ENCODE results near the gene FAM20C.

FAM20C gene

GRCh38 chr7:158771-159170 lies 33.6 kb upstream of the FAM20C start:
- in situ Hi-C loops (cut with HindIII; ENCODE audit: low sequenced_read_pairs) = no loop called here

- in situ Hi-C loops (cut with HindIII; ENCODE audit: low sequenced_read_pairs) = no loop called here
Observed at GRCh38 chr7:159370-160270, 32.8 kb upstream of the FAM20C start.

DNA sequence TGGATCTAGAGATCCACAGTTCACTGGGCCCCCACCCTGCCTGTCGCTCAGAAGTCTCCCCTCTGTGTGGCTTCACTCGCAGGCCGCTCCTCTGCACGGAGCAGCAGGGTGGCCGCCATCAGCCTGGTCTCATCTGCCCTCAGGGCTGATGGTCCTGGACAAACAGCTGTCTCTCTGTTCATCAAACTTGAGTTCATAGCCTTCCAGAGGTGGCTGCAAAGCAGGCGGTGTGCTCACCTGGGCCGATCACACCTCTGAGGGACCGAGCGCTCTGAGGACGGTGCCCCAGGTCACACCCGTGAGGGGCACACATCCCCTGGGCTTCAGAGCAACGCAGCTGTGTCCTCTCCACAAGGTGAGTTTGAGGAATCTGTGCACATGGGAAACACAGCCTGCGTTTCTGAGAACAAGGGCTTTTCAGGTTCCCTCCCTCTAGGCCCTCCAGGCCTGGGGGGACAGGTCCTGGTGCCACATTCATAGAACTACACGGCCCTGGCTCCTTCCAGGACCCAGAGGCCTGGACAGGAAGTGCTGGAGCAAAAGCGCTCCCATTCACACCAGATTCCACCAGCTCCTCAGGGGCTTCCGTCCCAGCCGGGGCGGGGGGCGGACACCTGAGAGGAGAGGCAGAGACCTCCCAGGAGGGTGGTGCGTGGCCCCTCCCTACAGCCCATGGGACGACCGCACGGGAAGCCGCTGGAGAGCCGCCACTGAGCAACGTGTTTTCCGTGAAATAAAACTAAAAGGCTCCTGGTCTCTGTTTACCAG lies 31.2 kb upstream of the FAM20C start:
- in situ Hi-C loops (cut with HindIII; ENCODE audit: low sequenced_read_pairs) = no loop called here

- in situ Hi-C loops (cut with HindIII; ENCODE audit: low sequenced_read_pairs) = no loop called here
Observed at GRCh38 chr7:162632-163297, 29.6 kb upstream of the FAM20C start.

GRCh38 chr7:163298-163695 lies 29.1 kb upstream of the FAM20C start:
- in situ Hi-C loops (cut with HindIII; ENCODE audit: low sequenced_read_pairs) = no loop called here

- in situ Hi-C loops (cut with HindIII; ENCODE audit: low sequenced_read_pairs) = no loop called here
Observed at GRCh38 chr7:163971-164881, 28.1 kb upstream of the FAM20C start.

DNA sequence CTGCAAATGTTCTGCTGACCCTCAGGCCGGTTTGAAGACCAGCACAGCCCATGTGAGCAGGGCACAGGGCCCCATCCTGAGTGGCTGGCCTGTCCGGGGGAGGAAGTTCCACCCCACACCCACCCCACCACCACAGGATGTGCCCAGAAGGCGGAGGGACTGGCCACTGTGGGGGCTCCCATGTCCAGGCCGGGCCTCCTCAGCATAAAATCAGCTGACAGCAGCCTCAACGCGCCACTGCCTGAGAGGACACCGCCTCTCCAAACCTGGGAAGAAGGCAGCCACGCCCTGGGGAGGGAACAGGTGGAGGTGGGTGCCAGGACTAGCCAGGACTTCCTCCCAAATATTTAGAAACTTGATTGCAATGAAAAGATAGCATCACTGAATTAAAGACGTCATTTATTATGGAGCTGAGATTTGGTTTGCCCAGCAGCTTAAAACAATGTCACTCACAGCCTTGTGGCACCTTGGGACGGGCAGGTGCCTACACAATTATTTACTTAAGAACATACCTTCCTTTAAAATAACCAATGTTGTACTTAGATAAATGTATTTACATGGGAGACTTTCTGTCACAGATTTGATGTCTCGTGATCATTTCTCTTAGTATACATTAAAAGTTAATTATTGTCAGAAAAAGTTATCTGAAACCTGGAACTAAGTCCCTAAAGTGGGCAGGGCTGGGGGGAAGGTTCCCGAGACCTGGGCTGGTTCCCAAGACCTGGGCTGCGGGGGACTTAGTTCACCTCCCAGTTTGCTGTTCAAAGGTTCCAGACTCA lies 27.3 kb upstream of the FAM20C start:
- in situ Hi-C loops (cut with HindIII; ENCODE audit: low sequenced_read_pairs) = no loop called here

DNA sequence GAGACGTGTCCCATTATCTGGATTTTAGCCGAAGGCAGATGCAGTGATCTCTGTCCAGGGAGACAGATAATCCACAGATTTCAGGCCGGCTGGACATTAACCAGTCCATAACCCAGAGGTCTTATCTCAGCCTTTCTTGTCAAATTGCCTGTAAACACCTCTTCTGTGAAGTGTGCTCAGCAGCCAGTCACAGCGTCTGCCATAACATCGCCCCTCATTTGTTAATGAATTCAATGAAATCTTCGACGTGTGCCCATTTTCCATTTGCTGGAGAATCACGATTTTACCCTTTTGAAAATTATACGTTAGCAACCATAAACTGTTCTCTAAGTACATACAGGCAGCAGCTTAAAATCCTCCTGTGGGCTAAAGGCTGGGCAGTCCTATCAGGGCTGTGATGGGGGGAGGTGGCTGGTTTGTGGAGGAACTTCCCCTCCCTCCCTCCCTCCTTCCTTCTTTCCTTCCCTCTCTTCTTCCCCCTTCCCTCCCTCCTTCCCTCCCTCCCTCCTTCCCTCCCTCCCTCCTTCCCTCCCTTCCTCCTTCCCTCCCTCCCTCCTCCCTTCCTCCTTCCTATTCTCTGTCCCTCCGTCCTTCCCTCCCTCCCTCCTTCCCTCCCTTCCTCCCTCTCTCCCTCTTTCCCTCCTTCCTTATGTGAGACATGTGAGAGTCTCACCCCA lies 26.6 kb upstream of the FAM20C start:
- in situ Hi-C loops (cut with HindIII; ENCODE audit: low sequenced_read_pairs) = no loop called here

DNA sequence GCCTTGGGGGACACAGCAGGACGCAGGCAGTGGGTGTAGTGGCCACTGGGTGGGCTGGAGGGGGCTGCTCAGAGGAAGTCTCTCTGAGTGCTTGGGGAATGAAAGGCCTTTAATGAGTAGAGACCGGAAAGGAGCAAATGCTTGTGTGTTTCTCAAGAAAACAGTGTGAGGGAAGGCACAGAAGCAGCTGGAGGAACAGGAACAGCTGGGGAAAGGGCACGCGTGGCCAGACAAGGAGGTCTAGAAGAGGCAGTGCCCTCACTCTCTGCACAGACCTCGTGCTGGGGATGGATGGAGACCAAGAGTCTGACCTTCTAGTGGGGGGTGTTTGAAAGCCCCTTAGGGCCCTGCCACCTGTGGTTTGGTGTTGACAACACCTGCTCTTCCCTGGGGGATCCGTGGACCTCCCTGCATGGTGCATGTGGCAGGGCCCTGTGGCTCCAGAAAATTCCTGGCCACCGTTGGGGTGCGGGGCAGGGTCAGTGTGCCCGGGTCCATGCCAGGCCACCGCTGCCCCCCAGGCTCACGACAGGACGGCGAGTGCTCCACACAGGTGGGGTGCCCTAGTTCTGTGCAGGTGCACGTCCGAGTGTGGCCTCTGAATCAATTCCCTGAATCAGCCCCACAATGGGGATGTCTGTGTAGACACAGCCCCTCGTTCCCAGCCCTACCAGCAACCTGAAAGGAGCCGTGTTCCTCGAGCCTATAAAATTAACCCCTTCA lies 25.9 kb upstream of the FAM20C start:
- in situ Hi-C loops (cut with HindIII; ENCODE audit: low sequenced_read_pairs) = no loop called here

DNA sequence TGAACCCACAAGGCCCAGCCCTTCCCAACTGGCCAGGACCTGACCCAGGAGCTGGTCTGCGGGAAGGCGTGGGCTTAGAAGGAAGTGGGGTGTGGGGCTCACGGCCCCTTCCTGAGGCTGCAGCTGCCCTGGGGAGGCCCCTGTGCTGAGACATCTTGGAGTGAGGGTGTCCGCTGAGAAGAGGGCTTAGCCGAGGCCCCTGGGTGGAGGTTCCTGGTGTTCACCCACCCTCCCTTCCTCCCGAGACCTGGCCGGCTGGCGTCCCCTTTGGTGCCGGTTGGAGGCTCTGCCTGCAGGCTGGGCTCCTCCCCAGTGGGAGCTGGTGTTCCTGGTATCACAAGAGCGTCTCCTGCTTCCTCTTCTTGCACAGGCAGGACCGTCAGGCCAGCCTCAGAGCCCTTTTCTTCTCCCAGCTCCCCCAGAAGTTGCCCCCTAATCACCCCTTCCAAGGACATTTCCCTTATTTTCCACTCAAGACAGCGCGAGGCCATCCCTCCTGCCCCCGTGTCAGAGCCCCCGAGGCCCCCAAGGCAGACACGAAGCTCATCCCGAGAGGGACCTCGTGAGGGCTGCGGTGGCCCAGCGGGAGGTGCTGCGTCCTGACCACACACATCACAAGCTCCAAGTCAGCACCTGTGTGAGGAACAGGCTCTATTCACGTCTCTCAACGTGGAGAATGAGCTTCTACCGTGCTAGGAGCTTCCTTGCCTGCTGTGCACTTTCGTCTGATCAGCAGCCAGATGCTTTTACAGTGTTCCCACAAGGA lies 25.1 kb upstream of the FAM20C start:
- in situ Hi-C loops (cut with HindIII; ENCODE audit: low sequenced_read_pairs) = no loop called here

DNA sequence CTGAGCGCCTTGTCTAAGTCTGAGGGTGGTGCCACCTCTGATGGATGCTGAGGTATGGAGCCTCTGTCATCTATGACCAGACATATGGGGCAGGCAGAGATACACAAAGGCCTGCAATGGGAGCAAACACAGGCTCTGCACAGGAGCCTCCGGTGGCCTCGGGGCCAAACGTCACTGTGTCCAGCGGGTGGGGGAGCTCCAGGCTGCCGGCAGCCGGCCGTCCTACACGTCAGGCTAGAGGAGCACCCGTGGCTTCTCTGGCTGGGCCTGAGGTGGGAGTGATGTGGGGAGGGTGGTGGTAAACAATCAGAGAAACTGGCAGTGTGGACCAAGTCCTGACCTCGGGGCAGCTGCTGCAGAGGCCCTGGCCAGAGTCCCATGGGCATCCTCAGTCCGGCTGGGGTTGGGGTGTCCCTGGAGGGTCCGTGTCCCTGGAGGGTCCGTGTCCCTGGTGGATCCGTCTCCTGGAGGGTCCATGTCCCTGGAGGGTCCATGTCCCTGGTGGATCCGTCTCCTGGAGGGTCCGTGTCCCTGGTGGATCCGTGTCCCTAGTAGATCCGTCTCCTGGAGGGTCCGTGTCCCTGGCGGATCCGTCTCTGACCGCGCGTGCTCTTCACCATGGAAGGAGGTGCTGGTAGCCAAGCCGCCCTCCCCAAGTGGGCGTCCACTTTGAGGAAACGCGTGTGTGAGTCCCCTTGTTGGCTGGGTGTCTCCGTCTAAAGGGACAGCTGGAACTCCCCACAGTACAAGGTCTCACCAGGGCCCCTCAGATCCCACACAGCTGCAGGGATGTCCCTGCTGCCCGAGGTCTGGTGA lies 24.2 kb upstream of the FAM20C start:
- in situ Hi-C loops (cut with HindIII; ENCODE audit: low sequenced_read_pairs) = no loop called here

- in situ Hi-C loops (cut with HindIII; ENCODE audit: low sequenced_read_pairs) = no loop called here
Observed at GRCh38 chr7:169276-170172, 22.8 kb upstream of the FAM20C start.

DNA sequence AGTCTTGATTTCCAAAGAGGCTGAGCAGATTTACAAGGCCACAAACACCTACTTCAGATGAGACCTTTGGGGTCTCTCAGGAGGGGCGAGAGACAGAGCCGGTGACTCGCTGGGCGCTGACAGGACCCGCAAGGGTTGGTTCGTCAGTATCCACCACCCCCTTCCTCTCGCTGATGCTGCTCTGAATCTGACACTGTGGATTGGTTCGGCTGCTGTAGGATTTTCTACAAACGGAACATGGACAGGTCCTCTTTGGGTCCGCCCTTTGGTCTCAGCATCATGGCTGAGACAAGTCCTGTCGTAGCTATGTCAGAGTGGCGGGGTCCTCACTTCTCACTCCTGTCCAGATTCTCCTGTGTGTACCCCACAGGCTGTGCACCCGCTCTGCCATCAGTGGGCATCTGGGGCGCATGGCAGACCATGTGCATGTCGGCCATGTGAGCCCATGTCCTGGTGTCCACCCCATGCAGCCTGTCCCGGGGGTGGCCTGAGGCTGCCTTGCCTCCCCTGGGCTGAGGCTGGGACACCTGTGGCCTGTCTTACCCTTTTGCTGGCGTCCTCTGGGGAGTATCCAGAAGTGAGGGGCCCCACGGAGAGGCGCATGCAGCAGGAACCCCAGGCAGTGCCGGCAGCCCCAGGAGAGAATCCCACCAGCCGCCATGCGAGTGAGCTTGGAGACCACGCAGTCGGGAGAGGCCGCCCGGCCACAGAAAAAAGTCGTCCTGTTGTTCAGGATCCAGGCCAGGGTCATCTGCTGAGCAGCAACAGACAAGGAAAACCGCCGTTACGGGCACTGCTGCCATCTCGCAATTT lies 21.6 kb upstream of the FAM20C start:
- in situ Hi-C loops (cut with HindIII; ENCODE audit: low sequenced_read_pairs) = no loop called here

DNA sequence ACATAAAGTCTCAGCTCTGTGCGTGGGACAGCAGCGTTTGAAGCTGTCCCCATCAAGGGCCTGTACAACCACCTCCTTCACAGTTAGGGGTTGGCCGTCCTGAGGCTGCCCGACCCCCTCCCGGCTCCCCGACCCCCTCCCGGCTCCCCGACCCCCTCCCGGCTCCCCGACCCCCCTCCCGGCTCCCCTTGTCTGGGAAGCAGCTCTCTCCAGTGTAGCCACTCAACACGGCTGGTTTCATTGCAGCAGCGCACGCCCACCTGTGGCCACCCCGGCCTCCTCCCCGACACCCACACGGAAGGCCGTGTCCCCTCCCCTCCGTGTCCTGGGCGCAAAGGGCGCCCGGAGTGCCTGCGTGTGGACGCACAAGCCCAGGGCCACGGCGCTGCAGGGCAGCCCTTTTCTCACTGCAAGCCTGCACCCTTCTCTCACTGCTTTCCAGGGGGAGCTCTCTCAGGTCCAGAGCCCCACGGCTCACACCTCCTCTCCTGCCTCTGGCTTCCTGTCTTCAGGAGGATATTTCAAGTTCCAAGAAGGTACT lies 20.9 kb upstream of the FAM20C start:
- in situ Hi-C loops (cut with HindIII; ENCODE audit: low sequenced_read_pairs) = no loop called here
